Activated CD8-positive, alpha-beta memory T cell treated with anti-CD3 and anti-CD28 coated beads for 24 hours (primary cell): Measurements from ENCODE around the gene DNAJC4.
"Not testable (repeated sequence)": the region's sequence is repeated elsewhere in the genome, so short reads cannot be mapped to it uniquely, and the experiment has no call there.

Source experiments
- DNase-seq: peaks from one replicate; pipeline ENCODE4 v3.0.0-alpha.2; 2020

The DNAJC4 gene

GRCh38 chr11:64246621-64246870 is 16.2 kb downstream of the DNAJC4 start:
- not testable (repeated sequence) for DNase-seq

DNA sequence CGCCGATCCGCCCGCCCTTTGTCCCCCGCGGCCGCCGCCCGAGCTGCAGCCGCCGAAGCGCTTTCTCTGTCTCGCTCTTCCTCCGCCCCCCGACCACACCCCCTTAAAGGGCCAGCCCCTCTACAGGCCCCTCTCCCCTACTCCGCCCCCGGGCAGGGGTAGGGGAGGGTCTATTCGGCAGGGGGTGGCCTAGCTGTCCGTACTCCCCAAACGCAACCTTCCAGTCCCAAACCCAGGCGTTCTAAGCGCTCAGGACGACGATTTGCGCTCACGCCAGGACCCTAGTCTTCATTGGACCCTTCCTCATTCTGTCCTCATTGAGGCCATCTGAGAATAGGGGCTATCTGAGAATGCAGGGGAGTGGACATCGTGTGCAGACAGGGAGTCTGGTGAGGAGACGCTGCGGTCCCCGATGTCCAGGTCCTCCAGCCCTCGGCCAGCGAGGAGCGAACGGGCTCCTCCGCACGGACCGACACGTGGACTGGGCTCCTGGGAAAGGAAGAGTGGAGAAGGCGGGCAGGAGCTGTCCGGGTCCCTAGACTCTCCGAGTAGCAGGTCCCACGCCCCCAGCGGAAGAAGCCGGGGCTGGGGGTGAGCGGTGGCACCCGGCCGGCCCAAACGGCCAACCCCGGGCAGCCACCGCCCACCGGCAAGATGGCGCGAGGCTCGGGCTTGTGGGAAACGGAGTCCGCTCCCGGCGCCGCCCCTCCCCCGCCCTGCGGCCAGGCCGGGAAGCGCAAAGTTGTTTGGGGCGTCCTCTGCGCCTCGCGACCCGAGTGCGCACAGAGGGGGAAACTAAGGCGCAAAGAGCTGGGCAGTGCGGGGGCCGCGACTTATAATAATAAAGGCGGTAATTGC is 16.8 kb downstream of the DNAJC4 start, which contains the start of gene PPP1R14B:
TSS of gene PPP1R14B (minus strand) at position 73 of the 858 bp plus-strand sequence. CDS start 270 bp downstream, outside the sequence.
- DNase-seq, result peak; percentile 91

- DNase-seq, result no peak
Measured at GRCh38 chr11:64247729-64248531, 17.6 kb downstream of the DNAJC4 start.

GRCh38 chr11:64248578-64248977 is 18.2 kb downstream of the DNAJC4 start:
- no peak for DNase-seq

- DNase-seq, result no peak
Measured at GRCh38 chr11:64249038-64249437, 18.7 kb downstream of the DNAJC4 start.

DNA sequence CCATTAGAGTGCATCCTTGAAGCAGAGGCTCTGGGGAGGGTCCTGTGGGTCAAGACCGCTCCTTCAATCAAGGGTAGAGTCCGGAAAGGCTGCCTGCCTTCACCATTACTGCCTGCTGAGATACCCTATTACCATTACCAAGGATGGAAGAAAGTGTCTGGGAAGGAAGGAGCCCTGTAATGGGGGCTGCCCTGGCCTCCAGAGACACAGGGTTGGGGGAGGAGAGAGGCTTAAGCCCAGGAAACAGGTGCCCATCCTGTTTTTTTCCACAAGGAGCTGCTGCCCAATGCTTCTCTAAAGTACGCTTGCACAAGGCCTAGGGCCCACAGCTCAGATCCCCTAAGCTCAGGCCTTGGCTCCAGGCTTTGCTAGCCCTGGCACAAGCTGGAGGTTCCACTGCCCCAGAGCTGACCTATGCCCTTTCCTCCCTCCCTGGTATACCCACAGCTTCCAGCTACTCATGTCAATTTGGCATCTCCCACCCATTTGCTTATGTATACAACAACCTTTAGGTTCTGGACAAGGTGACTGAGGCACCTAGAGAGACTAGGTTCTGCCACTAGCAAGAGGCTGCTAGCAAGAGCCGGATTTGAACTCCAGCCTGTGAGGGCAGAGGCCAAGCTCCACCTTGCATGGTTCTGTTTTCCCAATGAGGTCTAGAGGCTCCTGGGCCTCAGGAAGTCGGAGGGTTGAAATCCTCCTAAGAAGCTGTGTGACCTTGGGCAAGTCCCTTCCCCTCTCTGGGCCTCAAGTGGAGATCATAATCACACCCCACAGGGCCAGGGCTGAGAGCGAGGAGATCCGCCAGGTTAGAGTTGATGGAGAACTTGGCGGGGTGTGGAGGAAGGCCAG is 19.4 kb downstream of the DNAJC4 start:
- no peak for DNase-seq

GRCh38 chr11:64250415-64251015 is 20.2 kb downstream of the DNAJC4 start:
- no peak for DNase-seq

DNA sequence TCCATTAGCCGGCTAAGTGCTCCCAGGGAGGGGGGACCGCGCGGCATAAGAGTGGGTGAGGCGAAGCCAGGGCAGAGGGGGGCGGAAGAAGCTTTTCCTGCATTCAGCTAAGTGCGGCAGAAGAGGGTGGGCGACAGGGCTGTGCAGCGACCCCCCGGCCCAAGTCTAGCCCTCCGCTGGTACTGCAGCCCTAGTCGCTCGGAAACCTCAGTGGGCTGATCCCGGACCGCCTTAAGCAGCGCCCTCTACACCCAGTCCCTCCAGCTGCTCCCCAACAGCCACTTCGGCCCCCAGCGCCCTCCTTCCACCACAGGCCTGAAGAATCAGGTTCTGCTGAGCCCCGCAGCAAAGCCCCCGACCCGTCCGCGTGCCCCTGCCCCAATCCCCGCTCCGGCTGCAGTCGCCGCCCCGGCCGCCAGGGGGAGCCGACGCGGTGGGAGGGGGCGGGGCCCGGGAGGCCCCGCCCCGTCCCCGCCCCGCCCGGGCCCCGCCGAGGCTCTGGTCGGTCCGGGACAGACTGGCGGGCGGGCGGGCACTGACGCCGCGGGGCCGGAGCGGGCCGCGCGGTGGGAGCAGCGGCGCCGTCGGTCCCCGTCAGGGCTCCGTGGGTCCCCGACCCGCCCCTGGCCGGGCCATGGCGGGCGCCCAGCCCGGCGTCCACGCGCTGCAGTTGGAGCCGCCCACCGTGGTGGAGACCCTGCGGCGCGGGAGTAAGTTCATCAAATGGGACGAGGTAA is 20.8 kb downstream of the DNAJC4 start, which contains the start of gene PLCB3:
TSS of gene PLCB3 (plus strand) at position 515 of the 737 bp plus-strand sequence. CDS start at position 635, 120 bp downstream.
- peak; percentile 93 for DNase-seq

DNA sequence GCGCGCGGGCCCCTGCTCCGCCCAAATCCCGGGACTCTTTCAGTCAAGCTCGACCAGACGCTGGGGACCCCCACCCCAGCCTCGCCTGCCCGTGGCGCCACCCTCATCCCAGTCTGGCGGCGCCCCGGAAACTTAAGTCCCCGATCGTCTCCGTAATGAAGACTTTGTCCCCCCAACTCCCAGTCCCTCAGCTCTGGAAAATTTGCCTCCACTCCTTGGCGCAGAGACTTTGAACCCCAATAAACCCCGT is 21.3 kb downstream of the DNAJC4 start:
- no peak for DNase-seq

DNA sequence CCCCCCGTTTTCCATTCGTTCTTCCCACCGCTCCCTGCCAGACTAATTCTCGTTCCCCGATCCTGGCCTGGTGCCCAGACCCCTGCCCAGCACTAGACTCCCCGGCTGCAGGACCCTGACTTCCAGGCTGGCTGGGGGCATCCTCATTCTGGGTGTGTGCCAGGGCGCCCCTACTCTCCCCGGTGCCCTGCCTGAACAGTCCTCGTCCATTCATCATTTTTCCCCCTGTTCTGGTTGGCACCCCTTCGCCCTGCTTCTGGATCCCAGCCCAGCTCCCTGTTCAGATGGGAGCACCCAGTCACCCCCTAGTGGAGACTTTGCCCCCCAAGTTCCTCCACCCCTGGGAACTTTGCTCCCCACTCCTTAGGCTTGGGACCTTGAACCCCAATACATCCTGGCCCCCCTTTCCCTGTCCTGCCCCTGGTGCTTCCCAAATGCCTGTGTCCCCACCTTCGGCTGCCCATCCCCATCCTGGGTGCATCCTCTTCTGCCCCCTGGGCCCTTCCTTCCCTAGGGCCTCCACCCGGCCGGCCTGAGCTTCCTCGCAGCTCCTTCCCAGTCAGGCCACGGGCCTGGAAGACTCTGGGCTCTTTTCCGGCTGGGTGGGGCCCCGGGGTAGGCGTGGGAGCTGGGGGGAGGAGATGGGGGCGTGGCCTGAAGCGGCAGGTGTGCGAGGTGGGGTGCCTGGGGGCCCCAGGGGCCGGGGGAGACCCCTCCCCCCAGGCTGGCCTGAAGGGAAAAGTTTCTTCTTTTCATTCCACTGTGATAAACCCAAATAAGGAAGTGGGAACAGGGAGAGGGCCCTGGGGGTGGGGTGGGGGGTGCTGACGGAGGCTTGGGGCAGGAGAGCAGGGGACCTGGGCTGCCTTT is 21.9 kb downstream of the DNAJC4 start:
- DNase-seq, result peak; percentile 63

DNA sequence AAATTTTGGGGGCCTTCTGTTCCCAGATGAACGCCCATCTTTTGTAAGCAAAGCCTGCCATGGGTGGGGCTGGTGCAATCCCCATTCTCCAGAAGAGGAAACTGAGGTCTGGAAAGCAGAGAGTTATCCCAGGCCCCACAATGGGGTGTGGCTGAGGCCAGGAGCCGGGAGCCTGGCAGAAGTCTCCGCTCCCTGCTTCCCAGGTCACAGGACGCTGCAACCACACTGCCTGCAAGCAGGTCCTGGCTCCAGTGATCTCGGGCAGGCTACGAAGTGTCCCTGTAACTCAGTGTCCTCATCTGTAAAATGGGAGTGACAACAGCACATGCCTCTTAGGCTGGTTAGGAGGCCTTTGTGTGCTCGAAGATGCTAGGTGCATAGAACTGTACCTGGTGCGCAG is 22.7 kb downstream of the DNAJC4 start:
- DNase-seq, result no peak

- DNase-seq, result no peak
Measured at GRCh38 chr11:64253481-64253880, 23.1 kb downstream of the DNAJC4 start.

DNA sequence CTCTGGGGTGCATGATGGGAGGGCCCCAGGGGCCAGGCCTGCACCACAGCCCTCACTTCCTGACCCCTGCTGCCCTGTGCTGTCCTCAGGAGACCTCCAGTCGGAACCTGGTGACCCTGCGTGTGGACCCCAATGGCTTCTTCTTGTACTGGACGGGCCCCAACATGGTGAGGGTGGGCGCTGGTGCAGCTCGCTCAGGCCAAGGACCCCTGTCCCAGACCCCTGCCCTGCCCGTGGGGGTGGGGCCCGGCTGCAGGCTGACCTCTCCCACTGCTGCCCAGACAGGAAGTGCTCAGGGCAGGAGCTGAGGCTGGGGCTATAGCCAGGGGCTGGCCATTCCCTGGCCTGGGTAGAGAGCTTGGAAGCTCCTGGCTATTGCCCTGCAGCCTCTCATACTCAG is 24.0 kb downstream of the DNAJC4 start:
- DNase-seq, result no peak

GRCh38 chr11:64255135-64256128 is 25.1 kb downstream of the DNAJC4 start:
- DNase-seq, result no peak

GRCh38 chr11:64256300-64256699 is 26.0 kb downstream of the DNAJC4 start:
- DNase-seq, result no peak

DNA sequence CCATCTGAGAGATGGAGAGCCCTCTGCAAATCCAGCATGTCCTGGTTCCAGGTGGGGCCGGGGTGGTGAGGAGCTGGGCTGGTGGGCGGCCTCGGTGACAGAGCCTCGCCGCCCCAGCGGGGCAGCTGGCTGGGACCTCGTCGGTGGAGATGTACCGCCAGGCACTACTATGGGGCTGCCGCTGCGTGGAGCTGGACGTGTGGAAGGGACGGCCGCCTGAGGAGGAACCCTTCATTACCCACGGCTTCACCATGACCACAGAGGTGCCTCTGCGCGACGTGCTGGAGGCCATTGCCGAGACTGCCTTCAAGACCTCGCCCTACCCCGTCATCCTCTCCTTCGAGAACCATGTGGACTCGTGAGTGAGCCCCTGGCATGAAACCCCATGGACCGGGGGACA is 28.0 kb downstream of the DNAJC4 start:
- no peak for DNase-seq

- no peak for DNase-seq
Measured at GRCh38 chr11:64258946-64259532, 28.7 kb downstream of the DNAJC4 start.

GRCh38 chr11:64259533-64260067 is 29.3 kb downstream of the DNAJC4 start:
- DNase-seq, result no peak

DNA sequence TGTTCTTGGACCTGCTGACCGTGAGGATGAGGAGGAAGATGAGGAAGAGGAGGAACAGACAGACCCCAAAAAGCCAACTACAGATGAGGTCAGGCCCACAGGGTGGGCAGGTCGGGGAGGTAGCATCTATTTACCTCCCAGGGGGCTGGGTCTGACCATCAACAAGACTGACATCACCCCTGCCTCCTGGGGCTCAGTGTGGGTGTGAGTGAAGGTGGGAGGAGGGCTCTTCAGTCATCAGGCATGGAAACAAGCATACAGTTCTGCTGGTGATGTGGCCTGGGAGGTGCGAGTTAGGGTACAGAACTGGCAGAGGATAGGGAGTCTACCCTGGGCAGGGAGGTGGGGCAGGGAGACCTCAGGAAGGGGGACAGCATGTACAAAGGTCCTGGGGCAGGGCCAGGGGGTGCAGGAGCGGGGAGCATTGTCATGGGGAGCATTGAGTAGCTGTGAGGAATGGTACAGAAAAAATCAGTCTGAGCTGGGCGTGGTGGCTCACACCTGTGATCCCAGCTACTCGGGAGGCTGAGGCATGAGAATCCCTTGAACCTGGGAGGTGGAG is 29.9 kb downstream of the DNAJC4 start:
- no peak for DNase-seq
